Esophagus muscularis mucosa (tissue), 4 donors: Measurements from ENCODE around the gene RPS19BP1. TPM values are rescaled to one million over a fixed set of nuclear protein-coding genes. Genes with fewer than 3 reads are reported as not detected.

Source experiments
- DNase-seq: peaks from one replicate; pipeline ENCODE4 v3.0.0-alpha.2; 2017; ENCODE audit errors: extremely low spot score
- H3K27ac ChIP-seq, 4 donors: fragments of 200-600 bp; sonication (generic); replicated peaks in 1 of 4; 1 replicate in 3 of 4; 2 replicates in 1 of 4; pipeline ENCODE4 v1.5.1; 2016 to 2019; ENCODE audit warnings: mild to moderate bottlenecking in 1 of 4
- H3K27me3 ChIP-seq, 4 donors: fragments of 200-600 bp; sonication (generic); one replicate each; pipeline versions ENCODE4 v1.5.1 to v1.6.0; 2016 to 2019
- H3K36me3 ChIP-seq, 4 donors: fragments of 200-600 bp; sonication (generic); one replicate each; pipeline ENCODE4 v1.5.1; 2016 to 2019
- H3K4me1 ChIP-seq, 4 donors: fragments of 200-600 bp; sonication (generic); one replicate each; pipeline ENCODE4 v1.5.1; 2016 to 2019
- H3K4me3 ChIP-seq, 4 donors: fragments of 200-600 bp; sonication (generic); 1 replicate in 2 of 4; 2 replicates in 2 of 4; pipeline ENCODE4 v1.5.1; 2016 to 2019; ENCODE audit warnings: mild to moderate bottlenecking in 4 of 4, moderate library complexity in 1 of 4
- H3K9me3 ChIP-seq, 4 donors: fragments of 200-600 bp; sonication (generic); 1 replicate in 3 of 4; 2 replicates in 1 of 4; pipeline ENCODE4 v1.5.1; 2016 to 2019
- CTCF ChIP-seq, 3 experiments: fragments of 200-600 bp in 2 of 3; fragments of 450-650 bp in 1 of 3; sonication (generic) in 2 of 3; IDR thresholded peaks; one replicate each; pipeline ENCODE4 v1.5.1; 2017 to 2019; ENCODE audit warnings: antibody characterized with exemption in 3 of 3, mild to moderate bottlenecking in 2 of 3, moderate library complexity in 1 of 3
- EP300 ChIP-seq: sonication (generic); formaldehyde crosslinking; IDR thresholded peaks from one replicate; pipeline ENCODE4 v1.6.1; 2017; ENCODE audit warnings: antibody characterized with exemption
- POLR2A ChIP-seq: fragments of 450-650 bp; IDR thresholded peaks from one replicate; pipeline ENCODE4 v1.6.1; 2017; ENCODE audit warnings: antibody characterized with exemption, moderate library complexity, mild to moderate bottlenecking, low read depth
- POLR2AphosphoS5 ChIP-seq, 2 donors: sonication (generic); formaldehyde crosslinking; IDR thresholded peaks; one replicate each; pipeline ENCODE4 v1.6.1; 2017; ENCODE audit warnings: antibody characterized with exemption in 2 of 2
- WGBS: methylation state at CpG from one replicate; pipeline ENCODE4 v1.1.5; 2018; 5-methylcytosine and 5-hydroxymethylcytosine counted together
- intact Hi-C: fragments of 100-400 bp; cut with DNase I; formaldehyde crosslinking; loops from one replicate; pipeline ENCODE4 v1.15.1; 2023
- total RNA-seq, 4 donors: library from RNA; depleted of rRNA; stranded (reverse); fragments of >200 nt; gene quantifications; one replicate each; pipeline versions ENCODE4 v1.1.0 to v1.2.1, GENCODE V29; 2016

RPS19BP1 gene
- total RNA-seq, 4 donors from 2014 or later: 158 to 202 (median 177) TPM

DNA sequence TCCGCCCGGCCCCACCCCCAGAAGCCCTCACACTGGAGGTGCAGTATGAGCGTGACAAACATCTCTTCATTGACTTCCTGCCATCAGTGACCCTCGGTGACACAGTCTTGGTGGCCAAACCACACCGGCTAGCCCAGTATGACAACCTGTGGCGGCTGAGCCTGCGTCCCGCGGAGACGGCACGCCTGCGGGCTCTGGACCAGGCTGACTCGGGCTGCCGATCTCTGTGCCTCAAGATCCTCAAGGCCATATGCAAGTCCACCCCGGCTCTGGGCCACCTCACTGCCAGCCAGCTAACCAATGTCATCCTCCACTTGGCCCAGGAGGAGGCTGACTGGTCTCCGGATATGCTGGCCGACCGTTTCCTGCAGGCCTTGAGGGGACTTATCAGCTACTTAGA, 18.8 kb downstream of the RPS19BP1 start:
- TF ChIP-seq POLR2A: no peak
- no peak for TF ChIP-seq POLR2AphosphoS5 (IDR thresholded peaks at IDR 0.05)
- TF ChIP-seq EP300: no peak
- TF ChIP-seq CTCF (IDR thresholded peaks at IDR 0.05): no peak
- Histone ChIP-seq H3K4me1 (peaks cover 11 to 23% (median 14%) of the 10 kb centered on the region in 4 donors), H3K4me3 (no peak overlapping the region), H3K36me3 (peaks cover 41 to 87% (median 77%) of the 10 kb centered on the region in 4 donors), H3K27me3 (no peaks in the 10 kb centered on the region), H3K27ac (peak overlapping the region in 1 of 4 donors; percentile 46), H3K9me3 (no peaks in the 10 kb centered on the region)
- no peak for DNase-seq
- intact Hi-C loops: loop anchor here (10.0 kb wide), 1 partner anchor 109 kb away; no protein-coding TSS in a partner anchor
- WGBS: 87% methylated on average over 4 of the region's 18 CpGs

DNA sequence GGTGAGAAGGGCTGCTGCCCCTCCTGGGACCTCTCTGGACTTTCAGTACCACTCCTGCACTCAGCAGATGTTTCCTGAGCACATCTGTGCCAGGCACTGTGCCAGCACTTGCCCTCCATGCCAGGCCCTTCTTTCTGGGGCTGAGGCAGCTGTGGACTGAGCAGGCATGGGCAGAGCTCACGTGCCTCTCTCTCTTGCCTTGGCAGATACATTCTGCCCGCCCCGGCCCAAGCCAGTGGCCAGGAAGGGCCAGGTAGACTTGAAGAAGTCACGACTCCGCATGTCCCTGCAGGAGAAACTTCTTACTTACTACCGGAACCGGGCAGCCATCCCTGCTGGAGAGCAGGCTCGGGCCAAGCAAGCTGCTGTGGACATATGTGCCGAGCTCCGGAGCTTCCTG, 20.5 kb downstream of the RPS19BP1 start:
- no peak overlapping the region for H3K27ac ChIP-seq
- peaks cover 4 to 20% (median 6%) of the 10 kb centered on the region in 4 donors for H3K4me1 ChIP-seq
- no peak for DNase-seq
- H3K36me3 ChIP-seq: peaks cover 46 to 99% (median 90%) of the 10 kb centered on the region in 4 donors
- TF ChIP-seq POLR2A: no peak
- TF ChIP-seq POLR2AphosphoS5 (IDR thresholded peaks at IDR 0.05): no peak
- TF ChIP-seq CTCF (IDR thresholded peaks at IDR 0.05): no peak
- TF ChIP-seq EP300: no peak
- no peak overlapping the region for H3K4me3 ChIP-seq
- 83% methylated on average over 8 of the region's 10 CpGs for WGBS
- intact Hi-C loops: loop anchor here (10.0 kb wide), 1 partner anchor 107 kb away; no protein-coding TSS in a partner anchor
- no peaks in the 10 kb centered on the region for H3K27me3 ChIP-seq
- no peaks in the 10 kb centered on the region for H3K9me3 ChIP-seq

DNA sequence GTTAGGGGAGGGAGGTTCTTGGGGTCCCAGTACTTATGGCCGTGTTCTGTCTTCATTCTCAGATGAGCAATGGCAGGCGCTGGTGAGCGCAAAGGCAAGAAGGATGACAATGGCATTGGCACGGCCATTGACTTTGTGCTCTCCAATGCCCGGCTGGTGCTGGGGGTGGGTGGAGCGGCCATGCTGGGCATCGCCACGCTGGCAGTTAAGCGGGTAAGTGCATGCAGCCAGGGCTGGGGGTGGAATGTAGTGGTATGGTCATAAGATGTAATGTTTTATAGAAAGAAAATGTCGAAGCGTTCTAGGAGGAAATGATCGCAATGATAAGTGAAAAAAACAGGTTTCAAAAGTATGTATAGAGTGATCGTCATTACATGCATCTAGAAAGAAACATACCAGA, 21.3 kb downstream of the RPS19BP1 start:
- Histone ChIP-seq H3K27ac (no peak overlapping the region), H3K4me3 (no peak overlapping the region), H3K9me3 (no peaks in the 10 kb centered on the region), H3K4me1 (peaks cover 4 to 22% (median 7%) of the 10 kb centered on the region in 4 donors), H3K36me3 (peaks cover 49 to 99% (median 94%) of the 10 kb centered on the region in 4 donors), H3K27me3 (no peaks in the 10 kb centered on the region)
- 91% methylated on average over 13 of the region's 13 CpGs for WGBS
- intact Hi-C loops: loop anchor here (10.0 kb wide), 1 partner anchor 106 kb away; no protein-coding TSS in a partner anchor
- no peak for DNase-seq
- TF ChIP-seq POLR2A: no peak
- TF ChIP-seq CTCF (IDR thresholded peaks at IDR 0.05): no peak
- no peak for TF ChIP-seq POLR2AphosphoS5 (IDR thresholded peaks at IDR 0.05)
- TF ChIP-seq EP300: no peak

DNA sequence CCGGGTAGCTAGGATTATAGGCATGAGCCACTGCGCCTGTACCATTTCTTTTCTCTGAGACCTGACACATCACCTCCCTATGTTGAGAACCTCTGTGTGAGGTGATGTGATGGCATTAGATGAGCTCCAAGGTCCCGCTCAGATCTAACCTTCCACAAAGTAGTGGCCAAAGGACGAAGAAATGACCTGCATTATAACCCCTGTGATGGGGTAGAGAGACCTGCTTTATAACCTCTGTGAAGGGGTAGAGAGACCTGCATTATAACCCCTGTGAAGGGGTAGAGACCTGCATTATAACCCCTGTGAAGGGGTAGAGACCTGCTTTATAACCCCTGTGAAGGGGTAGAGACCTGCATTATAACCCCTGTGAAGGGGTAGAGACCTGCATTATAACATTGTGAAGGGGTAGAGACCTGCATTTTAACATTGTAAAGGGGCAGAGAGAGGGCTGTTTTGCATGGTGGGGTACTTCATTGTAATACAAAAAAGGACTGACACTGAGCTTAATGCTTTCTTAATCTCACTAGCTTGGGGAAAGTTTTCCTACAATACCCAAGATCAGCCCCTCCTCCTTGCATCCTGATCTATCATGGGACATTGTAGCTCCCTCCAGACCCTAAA, 21.9 kb downstream of the RPS19BP1 start:
- TF ChIP-seq CTCF (IDR thresholded peaks at IDR 0.05): no peak
- no peak for TF ChIP-seq EP300
- no peak for TF ChIP-seq POLR2AphosphoS5 (IDR thresholded peaks at IDR 0.05)
- TF ChIP-seq POLR2A: no peak
- H3K36me3 ChIP-seq: peaks cover 49 to 100% (median 97%) of the 10 kb centered on the region in 4 donors
- no peaks in the 10 kb centered on the region for H3K9me3 ChIP-seq
- no peaks in the 10 kb centered on the region for H3K27me3 ChIP-seq
- no peak for DNase-seq
- H3K4me3 ChIP-seq: no peak overlapping the region
- H3K4me1 ChIP-seq: peaks cover 6 to 24% (median 10%) of the 10 kb centered on the region in 4 donors
- no peak overlapping the region for H3K27ac ChIP-seq
- WGBS: 90% methylated on average over 4 of the region's 4 CpGs
- intact Hi-C loops: loop anchor here (10.0 kb wide), 1 partner anchor 106 kb away; no protein-coding TSS in a partner anchor
